T-helper 2 cell treated with Interferon-gamma antibody and Interleukin-4, amounts not matched to agents 100 ng/mL and 5 ng/mL, for 36 hours (primary cell): ENCODE data around the gene RGCC. TPM values are rescaled to one million over a fixed set of nuclear protein-coding genes. Genes with fewer than 3 reads are reported as not detected.
"Not testable (repeated sequence)": the region's sequence is repeated elsewhere in the genome, so short reads cannot be mapped to it uniquely, and the experiment has no call there.

Experiments
- intact Hi-C: fragments of 100-400 bp; cut with micrococcal nuclease; formaldehyde crosslinking; loops from one replicate; pipeline ENCODE4 v1.15.1; 2023
- total RNA-seq: library from RNA; stranded (reverse); gene quantifications from 2 replicates; pipeline ENCODE4 v1.2.3, GENCODE V29; 2022

RGCC gene
- total RNA-seq, 1 donor from 2014 or later = 38.0 TPM

GRCh38 chr13:41471785-41472184 is 14.4 kb downstream of the RGCC start:
- intact Hi-C loops = no loop called here

- intact Hi-C loops = no loop called here
Measured at GRCh38 chr13:41487222-41487621, 29.9 kb downstream of the RGCC start.

- intact Hi-C loops = no loop called here
Measured at GRCh38 chr13:41488124-41488523, 30.8 kb downstream of the RGCC start.

- intact Hi-C loops = no loop called here
Measured at GRCh38 chr13:41490371-41491015, 33.1 kb downstream of the RGCC start.

GRCh38 chr13:41491436-41491835 is 34.1 kb downstream of the RGCC start:
- intact Hi-C loops = no loop called here

- intact Hi-C loops = loop anchor here (1.0 kb wide), 1 partner anchor 27 kb away; no protein-coding TSS in a partner anchor
Measured at GRCh38 chr13:41492432-41493260, 35.3 kb downstream of the RGCC start.

- intact Hi-C loops = no loop called here
Measured at GRCh38 chr13:41494202-41494601, 36.9 kb downstream of the RGCC start.

GRCh38 chr13:41495044-41495443 is 37.7 kb downstream of the RGCC start:
- intact Hi-C loops = no loop called here

- intact Hi-C loops = no loop called here
Measured at GRCh38 chr13:41496420-41497234, 39.3 kb downstream of the RGCC start.

GRCh38 chr13:41497436-41497835 is 40.1 kb downstream of the RGCC start:
- intact Hi-C loops = no loop called here

- intact Hi-C loops = no loop called here
Measured at GRCh38 chr13:41499452-41499851, 42.1 kb downstream of the RGCC start.

- intact Hi-C loops = no loop called here
Measured at GRCh38 chr13:41500511-41500910, 43.2 kb downstream of the RGCC start.

- intact Hi-C loops = no loop called here
Measured at GRCh38 chr13:41501281-41501680, 43.9 kb downstream of the RGCC start.

- intact Hi-C loops = no loop called here
Measured at GRCh38 chr13:41502031-41502430, 44.7 kb downstream of the RGCC start.

- intact Hi-C loops = no loop called here
Measured at GRCh38 chr13:41502673-41503072, 45.3 kb downstream of the RGCC start.

- intact Hi-C loops = no loop called here
Measured at GRCh38 chr13:41503356-41503755, 46.0 kb downstream of the RGCC start.

- intact Hi-C loops = not testable (repeated sequence)
Measured at GRCh38 chr13:41504657-41505056, 47.3 kb downstream of the RGCC start.

GRCh38 chr13:41505209-41505835 is 48.0 kb downstream of the RGCC start:
- intact Hi-C loops = no loop called here

- intact Hi-C loops = no loop called here
Measured at GRCh38 chr13:41506312-41506711, 49.0 kb downstream of the RGCC start.

- intact Hi-C loops = no loop called here
Measured at GRCh38 chr13:41509971-41510370, 52.6 kb downstream of the RGCC start.

GRCh38 chr13:41511827-41512226 is 54.5 kb downstream of the RGCC start:
- intact Hi-C loops = no loop called here
